HG03575 (cell line): ENCODE measurements around the gene GBGT1.
"Not testable (repeated sequence)": the region's sequence is repeated elsewhere in the genome, so short reads cannot be mapped to it uniquely, and the experiment has no call there.

Experiments used
- ATAC-seq: cut with Tn5 transposase; IDR thresholded peaks from one replicate; pipeline ENCODE4 v1.9.1; 2021; ENCODE audit not compliant: unreplicated experiment, insufficient number of reproducible peaks, low FRiP score; ENCODE audit errors: extremely low read depth

The GBGT1 gene

GRCh38 chr9:133163504-133164172, at the start of gene GBGT1:
Gene GBGT1, minus strand, starts transcription at chr9:133163914. Its CDS starts 1,502 bp downstream, at chr9:133162412.
- no peak for ATAC-seq

GRCh38 chr9:133210609-133211008, 46.9 kb upstream of the GBGT1 start:
- no peak for ATAC-seq

- ATAC-seq: no peak
Measured at GRCh38 chr9:133210202-133210532, 46.5 kb upstream of the GBGT1 start.

- ATAC-seq: not testable (repeated sequence)
Measured at GRCh38 chr9:133209327-133210201, 45.9 kb upstream of the GBGT1 start.

- not testable (repeated sequence) for ATAC-seq
Measured at GRCh38 chr9:133208880-133209300, 45.2 kb upstream of the GBGT1 start, which contains the start of gene OBP2B. Gene OBP2B, minus strand, starts transcription at chr9:133209250. Its CDS starts 51 bp downstream, at chr9:133209199.

GRCh38 chr9:133208171-133208879, 44.6 kb upstream of the GBGT1 start:
- not testable (repeated sequence) for ATAC-seq

- ATAC-seq: no peak
Measured at GRCh38 chr9:133207540-133208170, 43.9 kb upstream of the GBGT1 start.

GRCh38 chr9:133207021-133207531, 43.4 kb upstream of the GBGT1 start:
- no peak for ATAC-seq

- ATAC-seq: no peak
Measured at GRCh38 chr9:133205996-133206931, 42.5 kb upstream of the GBGT1 start.

- not testable (repeated sequence) for ATAC-seq
Measured at GRCh38 chr9:133205481-133205887, 41.8 kb upstream of the GBGT1 start.

GRCh38 chr9:133204993-133205336, 41.3 kb upstream of the GBGT1 start:
- no peak for ATAC-seq

- ATAC-seq: no peak
Measured at GRCh38 chr9:133204335-133204992, 40.8 kb upstream of the GBGT1 start.

- no peak for ATAC-seq
Measured at GRCh38 chr9:133203506-133204075, 39.9 kb upstream of the GBGT1 start.

- ATAC-seq: no peak
Measured at GRCh38 chr9:133202688-133203453, 39.2 kb upstream of the GBGT1 start.

- no peak for ATAC-seq
Measured at GRCh38 chr9:133202145-133202513, 38.4 kb upstream of the GBGT1 start.

GRCh38 chr9:133201424-133202144, 37.9 kb upstream of the GBGT1 start:
- ATAC-seq: no peak
